Activated CD8-positive, alpha-beta T cell treated with anti-CD3 and anti-CD28 coated beads, Interleukin-2, amount 10 ng/mL, durations not matched to agents 7 days and 5 days (primary cell): Measurements from ENCODE around the gene SPARCL1. TPM values are rescaled to one million over a fixed set of nuclear protein-coding genes. Genes with fewer than 3 reads are reported as not detected.
"Not testable (repeated sequence)": the region's sequence is repeated elsewhere in the genome, so short reads cannot be mapped to it uniquely, and the experiment has no call there.

Experiments used
- ATAC-seq: fragments of 150-1000 bp; cut with Tn5 transposase; one replicate; pipeline ENCODE4 v1.10.0; 2021; ENCODE audit warnings: moderate library complexity
- CTCF ChIA-PET: fragments of 350-600 bp; sonication (Branson Sonifier 250); formaldehyde crosslinking; loops from one replicate; lab custom pipeline; 2021; ENCODE audit warnings: antibody characterized with exemption; lab: Charles Lee
- POLR2A ChIA-PET: fragments of 350-600 bp; sonication (Branson Sonifier 250); formaldehyde crosslinking; loops from one replicate; lab custom pipeline; 2021; ENCODE audit warnings: antibody characterized with exemption; lab: Charles Lee
- DNase-seq: peaks from one replicate; pipeline ENCODE4 v3.0.0-alpha.2; 2020
- H3K27ac Mint-ChIP-seq: one replicate; pipeline ENCODE4 v1.8.0; 2021; ENCODE audit warnings: mild to moderate bottlenecking, mixed read lengths
- H3K27me3 Mint-ChIP-seq: one replicate; pipeline ENCODE4 v1.8.0; 2021; ENCODE audit warnings: low read depth, mixed read lengths
- H3K36me3 Mint-ChIP-seq: one replicate; pipeline ENCODE4 v1.8.0; 2021; ENCODE audit warnings: low read depth, mixed read lengths
- H3K4me1 Mint-ChIP-seq: one replicate; pipeline ENCODE4 v1.8.0; 2021; ENCODE audit warnings: low read depth, mixed read lengths
- H3K4me3 Mint-ChIP-seq: one replicate; pipeline ENCODE4 v1.8.0; 2021; ENCODE audit warnings: mild to moderate bottlenecking, mixed read lengths
- H3K9me3 Mint-ChIP-seq: one replicate; pipeline ENCODE4 v1.8.0; 2022; ENCODE audit warnings: mixed read lengths; ENCODE audit not compliant: insufficient read depth
- total RNA-seq, 2 experiments: library from RNA; stranded (reverse); gene quantifications; one replicate each; pipeline ENCODE4 v1.2.3, GENCODE V29; 2021

SPARCL1 gene, protein sequence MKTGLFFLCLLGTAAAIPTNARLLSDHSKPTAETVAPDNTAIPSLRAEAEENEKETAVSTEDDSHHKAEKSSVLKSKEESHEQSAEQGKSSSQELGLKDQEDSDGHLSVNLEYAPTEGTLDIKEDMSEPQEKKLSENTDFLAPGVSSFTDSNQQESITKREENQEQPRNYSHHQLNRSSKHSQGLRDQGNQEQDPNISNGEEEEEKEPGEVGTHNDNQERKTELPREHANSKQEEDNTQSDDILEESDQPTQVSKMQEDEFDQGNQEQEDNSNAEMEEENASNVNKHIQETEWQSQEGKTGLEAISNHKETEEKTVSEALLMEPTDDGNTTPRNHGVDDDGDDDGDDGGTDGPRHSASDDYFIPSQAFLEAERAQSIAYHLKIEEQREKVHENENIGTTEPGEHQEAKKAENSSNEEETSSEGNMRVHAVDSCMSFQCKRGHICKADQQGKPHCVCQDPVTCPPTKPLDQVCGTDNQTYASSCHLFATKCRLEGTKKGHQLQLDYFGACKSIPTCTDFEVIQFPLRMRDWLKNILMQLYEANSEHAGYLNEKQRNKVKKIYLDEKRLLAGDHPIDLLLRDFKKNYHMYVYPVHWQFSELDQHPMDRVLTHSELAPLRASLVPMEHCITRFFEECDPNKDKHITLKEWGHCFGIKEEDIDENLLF
- not detected for total RNA-seq

DNA sequence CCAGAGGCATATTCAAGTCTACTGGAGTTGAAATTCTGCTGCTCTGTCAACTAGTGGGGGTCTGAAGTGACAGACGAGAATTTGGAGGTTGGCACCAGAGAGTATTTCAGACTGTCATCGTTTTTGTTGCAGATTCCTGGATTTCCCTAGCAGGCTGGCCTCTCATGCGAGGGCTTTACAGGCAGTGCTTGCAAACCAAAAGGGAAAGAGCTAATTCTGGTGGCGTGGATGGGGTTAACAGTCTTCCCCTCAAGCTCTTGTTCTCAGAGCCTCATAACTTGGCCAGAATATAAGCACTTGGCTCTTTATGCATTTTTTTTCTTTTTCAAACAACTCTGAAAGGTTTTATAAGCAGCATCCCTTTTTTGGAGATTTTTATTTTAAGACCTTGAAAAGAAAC, at the start of gene SPARCL1:
TSS of gene SPARCL1 (minus strand) at position 190 of the 400 bp plus-strand sequence. CDS start 29,802 bp downstream, outside the sequence.
- Mint-ChIP-seq H3K9me3 (peaks cover 2% of the 10 kb centered on the region), H3K27me3 (no peaks in the 10 kb centered on the region), H3K27ac (no peak within 1 kb of the TSS), H3K36me3 (no peaks in the 10 kb centered on the region), H3K4me3 (no peak within 1 kb of the TSS), H3K4me1 (no peaks in the 10 kb centered on the region)
- CTCF ChIA-PET = no interaction called here
- ATAC-seq (no peak), DNase-seq (no peak)
- POLR2A ChIA-PET = interaction anchor here (0.7 kb wide), 1 partner anchor 103 kb away, joined by 3 read pairs; no protein-coding TSS in a partner anchor

DNA sequence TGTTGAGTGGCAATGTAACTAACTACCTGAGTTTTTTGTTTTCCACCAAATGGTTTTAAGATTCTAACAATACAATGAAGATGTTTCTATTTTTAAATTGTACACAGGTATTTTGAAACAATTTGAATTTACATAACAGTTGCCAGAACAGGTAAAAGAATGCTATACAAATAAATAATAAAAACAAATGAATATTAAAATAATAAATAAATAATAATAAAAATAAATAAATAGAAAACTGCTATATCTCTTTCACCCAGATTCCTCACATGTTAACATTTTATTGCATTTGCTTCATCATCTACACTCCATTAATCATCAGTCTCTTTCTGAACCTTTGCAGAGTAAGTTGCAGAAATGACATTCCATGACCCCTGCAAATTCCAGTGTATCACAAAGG, 46.8 kb upstream of the SPARCL1 start:
- CTCF ChIA-PET = no interaction called here
- POLR2A ChIA-PET = no interaction called here
- H3K36me3 Mint-ChIP-seq = no peaks in the 10 kb centered on the region
- no peak overlapping the region for H3K27ac Mint-ChIP-seq
- no peaks in the 10 kb centered on the region for H3K9me3 Mint-ChIP-seq
- DNase-seq (no peak), ATAC-seq (no peak)
- H3K4me3 Mint-ChIP-seq = no peak overlapping the region
- peaks cover 1% of the 10 kb centered on the region for H3K4me1 Mint-ChIP-seq
- peaks cover 9% of the 10 kb centered on the region for H3K27me3 Mint-ChIP-seq

DNA sequence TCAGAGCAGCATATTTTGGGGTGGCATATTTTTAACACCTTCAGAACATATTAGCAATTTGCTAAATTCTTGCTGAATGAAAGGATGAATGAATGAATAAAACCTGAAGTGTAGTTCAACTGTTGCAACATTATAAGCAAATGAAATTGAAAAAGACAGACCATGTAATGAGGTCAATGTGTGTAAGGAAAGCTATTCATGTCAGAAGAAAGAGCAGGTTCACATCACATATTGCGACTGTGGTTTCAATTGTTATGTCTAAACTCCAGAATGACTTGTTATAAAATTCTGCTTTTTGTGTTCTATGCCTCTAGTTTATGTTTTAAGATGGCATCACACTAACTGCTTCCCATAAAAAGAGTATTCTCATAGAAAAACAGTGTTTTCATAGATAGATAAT, 46.2 kb upstream of the SPARCL1 start:
- ChIA-PET CTCF (no interaction called here), POLR2A (no interaction called here)
- no peaks in the 10 kb centered on the region for H3K36me3 Mint-ChIP-seq
- ATAC-seq (no peak), DNase-seq (no peak)
- peaks cover 7% of the 10 kb centered on the region for H3K4me1 Mint-ChIP-seq
- H3K9me3 Mint-ChIP-seq = no peaks in the 10 kb centered on the region
- H3K27me3 Mint-ChIP-seq = peaks cover 9% of the 10 kb centered on the region
- H3K4me3 Mint-ChIP-seq = no peak overlapping the region
- H3K27ac Mint-ChIP-seq = no peak overlapping the region

DNA sequence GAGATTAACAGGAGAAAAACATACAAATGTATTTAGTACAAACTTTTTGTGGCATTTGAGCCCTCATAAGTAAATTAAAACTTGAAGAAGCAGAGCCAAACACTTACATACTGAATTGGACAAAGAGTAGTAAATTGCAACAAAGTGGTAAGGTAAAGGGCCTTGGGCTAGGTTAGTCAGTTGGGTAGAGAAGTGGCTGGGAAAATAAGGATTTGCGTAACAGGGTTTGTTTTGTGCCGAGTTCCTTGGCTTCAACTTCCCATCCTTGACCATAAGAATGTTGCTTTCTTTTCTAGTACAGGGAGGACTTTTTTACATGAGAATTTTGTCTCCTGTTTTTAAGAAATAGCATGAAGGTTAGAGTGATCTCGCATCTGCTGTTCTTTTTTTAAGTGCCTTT, 45.8 kb upstream of the SPARCL1 start:
- Mint-ChIP-seq H3K4me3 (no peak overlapping the region), H3K4me1 (peaks cover 10% of the 10 kb centered on the region), H3K36me3 (no peaks in the 10 kb centered on the region), H3K27ac (no peak overlapping the region), H3K9me3 (no peaks in the 10 kb centered on the region), H3K27me3 (peaks cover 9% of the 10 kb centered on the region)
- CTCF ChIA-PET = no interaction called here
- POLR2A ChIA-PET = no interaction called here
- no peak for ATAC-seq
- DNase-seq = no peak

DNA sequence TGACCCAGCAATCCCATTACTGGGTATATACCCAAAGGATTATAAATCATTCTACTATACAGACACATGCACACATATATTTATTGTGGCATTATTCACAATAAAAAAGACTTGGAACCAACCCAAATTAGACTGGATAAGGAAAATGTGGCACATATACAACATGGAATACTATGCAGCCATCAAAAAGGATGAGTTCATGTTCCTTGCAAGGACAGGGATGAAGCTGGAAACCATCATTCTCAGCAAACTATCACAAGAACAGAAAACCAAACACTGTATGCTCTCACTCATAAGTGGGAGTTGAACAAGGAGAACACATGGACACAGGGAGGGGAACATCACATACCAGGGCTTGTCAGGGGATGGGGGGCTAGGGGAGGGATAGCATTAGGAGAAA, 45.2 kb upstream of the SPARCL1 start:
- H3K9me3 Mint-ChIP-seq, H3K27ac Mint-ChIP-seq, POLR2A ChIA-PET, CTCF ChIA-PET, H3K4me3 Mint-ChIP-seq, H3K36me3 Mint-ChIP-seq, DNase-seq, ATAC-seq, H3K27me3 Mint-ChIP-seq, H3K4me1 Mint-ChIP-seq: not testable (repeated sequence)

DNA sequence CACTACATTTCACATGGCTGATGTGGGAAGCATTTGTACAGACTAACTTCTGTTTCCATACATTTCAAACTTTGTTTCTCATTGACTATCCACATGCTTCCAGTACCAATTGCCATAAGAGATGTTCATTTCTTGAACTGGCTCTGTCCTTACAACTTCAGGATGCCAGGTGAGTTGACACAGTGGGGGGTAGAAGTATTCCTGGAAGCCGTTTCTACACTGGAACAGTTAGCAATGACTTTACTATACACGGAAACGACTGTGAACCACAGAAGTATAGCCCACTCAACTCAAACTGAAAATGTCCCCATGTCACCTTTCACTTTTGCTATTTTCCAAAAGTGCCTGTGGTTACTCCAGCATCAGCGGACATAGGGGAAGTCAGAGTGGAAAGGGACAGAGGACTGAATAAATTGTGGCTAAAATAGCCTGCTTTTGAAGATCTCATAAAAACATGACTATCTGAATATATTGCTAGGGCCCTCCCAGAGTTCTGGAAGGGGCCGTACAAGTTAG, 41.2 kb upstream of the SPARCL1 start:
- Mint-ChIP-seq H3K9me3 (no peaks in the 10 kb centered on the region), H3K4me3 (no peak overlapping the region)
- no peak for ATAC-seq

DNA sequence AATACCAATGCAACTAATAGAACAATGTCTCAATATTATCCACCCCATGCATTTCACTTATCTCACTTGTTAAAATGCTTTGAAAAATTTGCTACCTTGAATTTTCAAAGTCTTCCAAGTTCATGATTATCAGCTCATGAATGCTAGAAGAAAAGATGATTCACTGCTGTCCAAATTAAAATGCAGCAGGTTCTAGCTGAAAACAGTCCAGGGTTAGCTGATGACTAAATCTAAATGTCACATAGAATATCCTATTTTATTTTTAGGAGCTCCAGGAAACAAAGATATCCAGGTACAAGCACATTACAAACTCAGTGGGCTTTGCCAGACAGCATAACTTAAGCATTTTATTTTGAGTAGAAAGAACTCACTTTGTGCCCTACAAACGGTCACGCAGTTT, 38.0 kb upstream of the SPARCL1 start:
- H3K27ac Mint-ChIP-seq = no peak overlapping the region
- POLR2A ChIA-PET = no interaction called here
- no peak for DNase-seq
- no peak overlapping the region for H3K4me3 Mint-ChIP-seq
- no peaks in the 10 kb centered on the region for H3K36me3 Mint-ChIP-seq
- H3K9me3 Mint-ChIP-seq = no peaks in the 10 kb centered on the region
- no peaks in the 10 kb centered on the region for H3K27me3 Mint-ChIP-seq
- peaks cover 11% of the 10 kb centered on the region for H3K4me1 Mint-ChIP-seq
- ATAC-seq = no peak
- CTCF ChIA-PET = interaction anchor here (0.8 kb wide), 1 partner anchor 40 kb away, joined by 3 read pairs; no protein-coding TSS in a partner anchor

More for the DNA sequence above, 41.2 kb upstream of the SPARCL1 start:
- Mint-ChIP-seq H3K36me3 (no peaks in the 10 kb centered on the region), H3K4me1 (peaks cover 10% of the 10 kb centered on the region), H3K27ac (no peak overlapping the region), H3K27me3 (peaks cover 3% of the 10 kb centered on the region)
- ChIA-PET POLR2A (no interaction called here), CTCF (no interaction called here)
- DNase-seq = no peak

DNA sequence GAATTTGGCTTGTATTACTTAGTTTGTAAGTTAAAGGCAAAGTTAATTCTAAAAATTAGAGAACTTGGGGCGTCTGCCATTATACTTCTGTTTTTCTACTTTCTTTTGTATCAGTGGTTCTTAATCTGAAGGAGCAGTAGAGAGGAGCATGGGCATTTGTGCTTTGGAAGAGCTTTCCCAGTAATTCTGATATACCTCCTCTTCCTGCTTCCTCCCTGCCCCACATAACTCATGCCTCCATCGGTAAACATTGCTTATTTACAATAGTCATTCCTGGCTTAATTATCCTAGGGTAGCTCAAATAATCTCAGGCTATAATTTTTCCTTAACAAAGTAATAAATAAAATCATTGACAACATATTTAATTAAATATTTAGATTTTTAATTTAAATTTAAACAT, 37.1 kb upstream of the SPARCL1 start:
- H3K4me1 Mint-ChIP-seq = peaks cover 11% of the 10 kb centered on the region
- H3K9me3 Mint-ChIP-seq = no peaks in the 10 kb centered on the region
- no peaks in the 10 kb centered on the region for H3K27me3 Mint-ChIP-seq
- H3K36me3 Mint-ChIP-seq = no peaks in the 10 kb centered on the region
- CTCF ChIA-PET = no interaction called here
- DNase-seq = no peak
- POLR2A ChIA-PET = no interaction called here
- no peak for ATAC-seq
- no peak overlapping the region for H3K27ac Mint-ChIP-seq
- H3K4me3 Mint-ChIP-seq = no peak overlapping the region

DNA sequence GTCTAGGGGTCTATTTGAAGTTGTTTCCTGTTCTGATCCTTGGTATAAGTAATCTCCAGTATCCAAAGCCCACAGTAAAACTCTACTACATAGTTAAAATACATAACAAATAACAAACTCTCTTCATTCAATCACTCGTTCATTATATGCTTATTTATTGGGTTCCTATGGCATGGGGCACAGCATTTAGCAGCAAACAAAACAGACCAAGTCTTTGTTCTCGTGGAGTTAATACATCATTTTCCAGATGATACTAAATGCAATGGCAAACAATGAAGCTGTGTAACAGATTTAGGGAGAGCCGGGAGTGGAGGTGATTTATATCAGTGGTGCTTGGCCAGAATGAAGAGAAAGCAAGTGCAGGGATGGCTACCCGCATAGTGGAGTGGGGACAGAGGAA, 36.6 kb upstream of the SPARCL1 start:
- ATAC-seq = no peak
- H3K27me3 Mint-ChIP-seq = no peaks in the 10 kb centered on the region
- no peaks in the 10 kb centered on the region for H3K9me3 Mint-ChIP-seq
- ChIA-PET POLR2A (no interaction called here), CTCF (no interaction called here)
- H3K4me3 Mint-ChIP-seq = no peak overlapping the region
- peaks cover 12% of the 10 kb centered on the region for H3K4me1 Mint-ChIP-seq
- peaks cover 3% of the 10 kb centered on the region for H3K36me3 Mint-ChIP-seq
- no peak overlapping the region for H3K27ac Mint-ChIP-seq
- no peak for DNase-seq

DNA sequence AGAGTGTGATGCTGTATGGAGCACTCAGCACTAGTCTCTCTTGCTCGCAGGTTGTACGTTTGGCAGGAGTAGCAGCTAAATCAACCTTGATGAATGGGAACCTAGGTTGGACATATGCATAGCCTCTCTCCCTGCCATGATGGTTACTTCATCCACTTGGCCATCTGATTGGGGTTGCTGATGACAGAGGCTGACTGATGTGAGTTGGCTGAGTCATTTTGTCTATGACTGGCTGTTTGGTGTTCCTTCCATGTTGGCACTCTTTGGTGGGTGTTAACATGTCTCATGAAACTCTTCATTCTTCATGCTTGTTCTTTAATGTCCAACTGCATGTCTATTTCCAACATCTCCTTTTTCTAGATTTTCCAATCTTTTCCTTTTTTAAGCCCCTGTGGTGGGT, 31.6 kb upstream of the SPARCL1 start:
- peaks cover 3% of the 10 kb centered on the region for H3K36me3 Mint-ChIP-seq
- no peaks in the 10 kb centered on the region for H3K27me3 Mint-ChIP-seq
- ChIA-PET POLR2A (no interaction called here), CTCF (no interaction called here)
- no peak overlapping the region for H3K4me3 Mint-ChIP-seq
- H3K9me3 Mint-ChIP-seq = no peaks in the 10 kb centered on the region
- DNase-seq (no peak), ATAC-seq (no peak)
- peaks cover 39% of the 10 kb centered on the region for H3K4me1 Mint-ChIP-seq
- no peak overlapping the region for H3K27ac Mint-ChIP-seq

DNA sequence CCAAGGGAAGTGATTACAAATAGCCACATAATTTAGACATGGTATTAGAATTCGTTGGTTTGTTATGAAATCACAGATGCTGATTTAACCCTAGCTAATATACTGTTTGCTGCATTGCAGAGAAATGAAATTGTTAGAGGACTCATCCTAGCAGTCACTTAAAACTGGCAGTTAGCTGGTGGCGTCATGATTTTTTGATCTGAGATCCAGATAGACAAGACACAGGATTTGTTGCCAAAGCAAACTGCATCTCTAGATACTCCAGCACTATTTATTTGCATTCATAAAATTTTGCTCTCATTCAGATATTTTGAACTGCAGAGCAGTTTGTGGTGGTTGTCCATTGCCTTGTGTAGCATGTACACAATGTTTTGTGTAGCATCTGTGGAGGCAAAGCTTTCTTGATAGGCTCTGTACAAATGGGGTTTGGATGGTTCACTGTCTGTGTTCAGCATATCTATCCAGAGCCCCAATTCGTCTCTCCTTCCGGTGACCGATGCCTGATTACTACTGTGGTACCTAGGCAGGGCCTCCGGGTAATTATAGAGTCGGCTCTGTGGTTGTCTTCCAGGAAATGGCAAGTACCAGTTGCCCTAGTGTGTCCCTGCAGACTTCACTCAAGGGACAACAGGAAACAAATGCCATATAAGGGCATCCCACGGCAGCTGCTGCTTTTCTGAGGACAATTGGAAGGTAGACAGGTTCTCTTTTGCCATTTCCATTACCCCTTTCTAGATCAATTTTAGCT, 30.1 kb upstream of the SPARCL1 start:
- Mint-ChIP-seq H3K4me3 (no peak overlapping the region), H3K9me3 (no peaks in the 10 kb centered on the region), H3K36me3 (peaks cover 3% of the 10 kb centered on the region), H3K27me3 (no peaks in the 10 kb centered on the region), H3K27ac (peak overlapping the region; percentile 68), H3K4me1 (peaks cover 37% of the 10 kb centered on the region)
- ATAC-seq = peak; percentile 99
- ChIA-PET POLR2A (no interaction called here), CTCF (interaction anchor here (0.6 kb wide), 1 partner anchor 15 kb away, joined by 3 read pairs; no protein-coding TSS in a partner anchor)
- peak; percentile 85 for DNase-seq
